Fibroblast of upper back skin (primary cell): ENCODE data around the gene CYB5A.
"Not testable (repeated sequence)": the region's sequence is repeated elsewhere in the genome, so short reads cannot be mapped to it uniquely, and the experiment has no call there.

Experiments
- DNase-seq: peaks from one replicate; pipeline ENCODE4 v3.0.0-alpha.2; 2013

The CYB5A gene, protein sequence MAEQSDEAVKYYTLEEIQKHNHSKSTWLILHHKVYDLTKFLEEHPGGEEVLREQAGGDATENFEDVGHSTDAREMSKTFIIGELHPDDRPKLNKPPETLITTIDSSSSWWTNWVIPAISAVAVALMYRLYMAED

DNA sequence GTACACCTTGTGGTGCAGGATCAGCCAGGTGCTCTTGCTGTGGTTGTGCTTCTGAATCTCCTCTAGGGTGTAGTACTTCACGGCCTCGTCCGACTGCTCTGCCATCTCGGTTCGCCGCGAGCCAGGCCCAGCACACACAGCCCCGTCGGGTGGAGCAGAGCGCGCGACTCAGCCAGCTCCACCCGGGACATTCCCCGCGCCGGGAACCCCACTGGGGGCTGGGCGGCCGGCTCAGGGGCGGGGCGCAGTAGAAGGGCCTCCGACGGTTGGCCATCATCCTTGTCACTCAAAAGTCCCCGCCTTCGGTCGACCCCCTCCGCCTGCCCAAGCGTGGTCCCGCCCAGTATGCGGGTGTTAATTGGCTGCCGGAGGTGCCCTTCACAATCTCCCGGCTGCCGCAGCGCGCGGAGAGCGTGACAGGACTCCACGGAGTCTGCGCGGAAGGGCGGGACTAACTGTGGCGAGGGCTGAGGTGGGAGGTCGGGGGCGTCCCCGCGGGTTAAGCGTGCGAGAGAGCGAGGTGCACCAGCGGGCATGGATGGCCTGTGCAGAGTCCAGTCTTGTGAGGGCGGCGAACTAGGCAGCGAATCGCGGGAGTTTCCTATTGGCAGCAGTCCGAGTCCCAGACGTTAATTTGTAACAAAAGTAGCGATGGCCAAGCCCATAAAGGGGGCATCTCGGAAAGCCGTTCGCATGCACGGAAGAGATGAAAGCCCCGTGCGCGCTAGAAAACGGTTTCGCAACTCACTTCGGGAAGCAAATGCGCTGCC, at the start of gene CYB5A:
Gene CYB5A, minus strand, starts transcription at position 193 of the 770 bp plus-strand sequence. Its CDS starts 88 bp downstream, at position 105.
- DNase-seq, result peak; percentile 96

DNA sequence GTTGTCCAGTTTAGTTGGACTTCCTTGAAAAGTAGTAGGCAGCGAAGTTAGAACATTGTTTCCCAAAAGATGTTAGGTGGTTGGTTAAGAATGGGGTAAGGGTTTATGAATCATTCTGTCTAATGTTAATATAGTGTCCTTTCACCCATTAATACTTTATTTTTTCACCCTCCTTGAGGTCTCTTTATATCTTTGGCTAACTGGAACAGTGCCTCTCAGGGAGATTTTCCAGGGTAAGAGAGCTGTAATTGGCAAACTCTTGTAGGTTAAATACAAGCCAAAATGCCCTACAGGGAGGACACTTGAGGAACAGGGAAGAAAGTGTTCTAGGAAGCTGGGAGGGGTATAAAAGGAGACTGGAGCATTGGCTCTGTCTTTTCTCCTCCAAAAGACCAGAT, 46.1 kb upstream of the CYB5A start:
- DNase-seq, result no peak

GRCh38 chr18:74337155-74337911, 45.6 kb upstream of the CYB5A start:
- DNase-seq, result no peak

GRCh38 chr18:74336656-74337055, 44.9 kb upstream of the CYB5A start:
- DNase-seq, result no peak

DNA sequence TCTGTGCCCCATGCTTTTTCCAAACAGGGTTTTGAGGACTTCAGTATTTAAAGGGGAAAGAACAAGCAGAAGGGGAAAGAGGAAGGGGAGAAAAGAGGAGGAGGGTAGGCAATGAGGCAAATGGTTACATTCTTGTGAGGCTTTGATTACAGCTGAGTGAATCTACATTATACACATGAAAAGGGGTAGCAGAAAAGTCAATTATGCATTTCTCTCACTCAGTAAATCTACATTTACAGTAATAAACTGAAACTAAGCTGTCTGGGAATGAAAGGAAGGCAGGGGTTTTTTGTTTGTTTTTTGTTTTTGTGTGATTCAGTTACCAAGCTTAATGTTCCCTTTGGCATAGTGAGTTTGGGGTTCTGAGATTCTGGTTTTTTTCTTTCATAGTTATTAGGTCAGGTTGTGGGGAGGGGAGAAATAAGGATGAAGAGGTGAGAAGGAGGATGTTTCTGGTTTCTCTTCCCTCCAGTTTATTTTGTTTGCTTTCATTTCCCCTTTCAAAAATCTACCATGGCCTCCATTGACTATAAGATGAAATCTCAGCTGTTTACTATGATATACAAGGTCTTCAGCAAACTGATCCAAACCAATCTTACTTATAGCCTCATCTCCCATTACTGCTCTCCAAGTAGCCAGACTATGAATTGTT, 42.6 kb upstream of the CYB5A start:
- DNase-seq, result no peak

- no peak for DNase-seq
Observed at GRCh38 chr18:74333091-74333490, 41.3 kb upstream of the CYB5A start.

DNA sequence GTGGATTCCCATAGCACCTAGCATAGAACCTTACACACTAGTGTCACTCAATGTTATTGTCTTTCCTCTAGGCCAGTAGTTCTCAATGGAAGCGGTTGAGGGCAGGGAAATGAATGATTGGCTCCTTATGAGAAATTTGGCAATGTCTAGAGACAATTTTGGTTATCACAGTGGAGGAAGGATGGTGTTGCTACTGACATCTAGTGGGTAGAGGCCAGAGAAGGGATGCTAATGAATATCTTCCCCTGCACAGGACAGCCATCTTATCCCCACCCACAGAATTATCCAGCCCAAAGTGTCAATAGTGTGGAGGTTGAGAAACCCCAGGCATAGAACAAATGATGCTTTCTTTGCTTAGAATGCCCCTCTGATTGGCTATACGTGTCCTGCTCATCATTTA, 39.6 kb upstream of the CYB5A start:
- peak; percentile 39 for DNase-seq

DNA sequence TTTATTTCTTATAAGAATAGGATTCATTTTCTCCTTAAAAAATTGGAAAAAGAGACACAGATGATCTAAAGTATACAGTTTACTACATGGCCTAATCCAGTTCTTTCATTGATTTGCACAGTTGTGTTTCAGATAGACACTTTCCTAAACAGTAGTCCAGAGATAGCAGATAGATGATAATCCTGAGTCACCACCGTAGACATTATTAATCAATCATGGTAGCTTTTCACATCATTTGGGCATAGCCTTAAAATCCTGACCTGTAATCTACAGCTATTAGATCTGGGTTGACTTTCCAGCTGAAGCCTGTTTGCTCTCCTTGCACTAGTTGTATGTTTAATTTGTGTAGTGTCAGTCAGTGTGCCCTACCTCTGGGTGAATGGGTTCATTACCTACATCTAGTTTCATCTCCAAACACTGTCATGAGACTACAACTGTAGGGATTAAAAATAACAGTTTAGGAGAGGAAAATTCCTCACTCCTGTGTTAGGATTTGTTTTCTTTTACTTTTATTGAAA, 38.0 kb upstream of the CYB5A start:
- DNase-seq, result no peak

- peak; percentile 83 for DNase-seq
Observed at GRCh38 chr18:74328206-74328605, 36.4 kb upstream of the CYB5A start.

GRCh38 chr18:74326791-74327190, 35.0 kb upstream of the CYB5A start:
- DNase-seq, result not testable (repeated sequence)

DNA sequence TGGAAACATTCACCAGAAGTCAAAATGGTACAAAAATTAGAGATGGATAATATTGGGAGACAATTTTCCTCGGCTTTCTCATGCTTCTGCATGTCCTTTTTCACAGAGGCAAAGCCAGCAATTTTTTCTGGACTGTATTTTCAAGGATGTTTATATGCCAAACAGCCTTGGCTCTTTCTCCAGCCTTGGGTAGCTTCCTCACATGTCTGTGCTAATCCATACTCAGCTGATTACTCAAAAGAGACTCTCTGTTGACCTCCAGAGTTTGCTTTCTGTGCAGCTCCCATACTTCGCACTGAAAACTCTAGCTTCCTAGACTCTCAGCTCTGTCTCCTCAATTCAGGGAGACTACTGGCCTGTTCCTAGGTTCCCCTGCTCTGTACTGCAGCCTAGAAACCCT, 34.5 kb upstream of the CYB5A start:
- DNase-seq, result no peak

DNA sequence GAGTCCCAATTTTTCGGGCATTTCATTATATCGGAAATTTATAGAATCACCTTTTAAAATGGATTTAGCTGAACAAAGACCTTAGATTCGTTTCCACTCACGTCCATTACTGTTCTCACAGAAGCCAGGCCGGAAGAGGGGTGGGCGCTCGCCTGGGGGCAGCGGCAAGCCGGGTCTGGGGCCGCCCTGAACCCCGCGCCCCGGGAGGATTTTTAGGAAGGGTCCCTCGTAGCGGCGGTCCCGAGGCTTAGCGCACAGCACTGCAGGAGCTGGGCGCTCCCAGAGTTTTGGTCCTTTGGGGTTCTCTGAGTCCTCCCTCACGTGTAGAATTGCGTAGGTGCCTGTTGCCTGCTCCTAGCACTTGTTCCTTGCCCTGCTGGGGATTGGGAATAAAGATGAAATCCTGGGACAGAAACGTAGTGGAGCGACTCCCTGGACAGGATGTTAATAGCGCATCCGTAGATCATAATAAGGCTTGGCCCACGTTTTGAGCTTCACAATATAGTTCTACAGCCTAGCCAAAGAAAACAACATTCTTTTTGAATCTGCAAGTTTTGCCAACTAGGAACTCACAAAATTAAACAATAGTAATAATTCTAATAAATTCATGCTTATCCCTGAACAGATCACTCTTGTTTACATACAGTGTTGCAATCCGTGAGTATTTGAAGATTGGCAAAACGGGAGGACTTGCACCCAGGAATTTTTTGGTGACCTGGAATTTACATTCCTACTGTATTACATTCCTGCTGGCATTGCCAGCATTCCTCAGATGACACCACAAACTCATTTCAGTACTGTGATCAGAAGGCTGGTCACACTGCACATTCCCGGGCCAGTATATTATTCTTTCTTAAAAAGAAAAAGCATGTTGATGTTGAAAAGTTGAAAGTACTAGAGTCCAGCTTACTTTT, 24.8 kb upstream of the CYB5A start:
- DNase-seq, result peak; percentile 83

GRCh38 chr18:74315464-74316256, 23.9 kb upstream of the CYB5A start, which contains the start of gene C18orf63:
TSS of gene C18orf63 (plus strand) at chr18:74315839. CDS start at chr18:74317866, 2,027 bp downstream.
- DNase-seq, result no peak

DNA sequence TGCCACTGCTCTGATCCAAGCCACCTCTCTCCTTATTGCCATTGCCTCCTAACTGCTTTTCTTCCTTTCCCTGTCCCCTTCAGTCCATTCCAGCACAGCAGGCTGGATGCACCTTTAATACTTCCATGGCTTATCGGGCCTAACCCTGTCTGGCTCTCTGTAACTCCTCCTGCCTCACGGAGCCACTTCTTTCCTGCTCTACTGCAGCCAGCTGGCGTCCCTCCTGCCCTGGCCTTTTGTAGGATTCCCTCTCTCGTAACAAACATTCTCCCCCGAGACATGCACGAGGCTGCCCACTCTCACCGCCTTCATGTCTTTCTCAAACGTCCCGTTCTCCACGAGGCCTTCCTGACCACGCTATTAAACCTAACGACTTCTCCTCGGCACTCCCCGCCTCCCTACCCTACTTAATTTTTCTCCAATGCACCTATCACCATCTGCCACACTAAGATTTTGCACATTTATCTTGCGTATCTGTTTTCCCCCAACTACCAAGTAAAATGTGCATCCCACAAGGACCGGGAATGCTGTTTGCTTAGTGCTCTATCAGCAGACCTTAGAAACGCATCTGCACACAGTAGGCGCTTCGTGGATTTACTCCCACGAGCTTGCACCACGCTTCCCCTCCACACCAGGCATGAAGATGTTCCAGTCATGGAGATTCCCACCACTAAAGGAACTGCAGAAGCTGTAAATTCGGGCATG, 23.1 kb upstream of the CYB5A start:
- DNase-seq, result no peak

GRCh38 chr18:74311000-74311399, 19.2 kb upstream of the CYB5A start:
- no peak for DNase-seq

- DNase-seq, result peak; percentile 42
Observed at GRCh38 chr18:74310411-74310810, 18.6 kb upstream of the CYB5A start.

GRCh38 chr18:74303936-74304335, 12.2 kb upstream of the CYB5A start:
- DNase-seq, result peak; percentile 11

GRCh38 chr18:74303306-74303705, 11.5 kb upstream of the CYB5A start:
- DNase-seq, result no peak

- DNase-seq, result peak; percentile 44
Observed at GRCh38 chr18:74299746-74300145, 8.0 kb upstream of the CYB5A start.

DNA sequence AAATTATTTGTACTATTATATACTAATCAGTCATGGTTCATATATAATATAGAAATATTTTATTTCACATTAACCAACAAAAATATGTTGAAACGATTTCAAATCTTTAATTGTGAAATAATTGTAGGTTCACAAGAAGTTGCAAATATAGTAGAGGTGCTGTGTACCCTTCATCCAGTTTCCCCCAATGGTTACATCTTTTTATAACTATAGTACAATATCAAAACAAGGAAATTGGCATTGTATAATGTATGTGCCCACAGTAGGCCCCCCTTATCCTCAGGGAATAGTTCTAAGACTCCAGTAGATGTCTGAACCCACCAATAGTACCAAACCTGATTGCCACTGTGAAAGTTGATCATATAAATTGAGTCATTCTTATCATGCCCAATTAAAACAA, 7.4 kb upstream of the CYB5A start:
- DNase-seq, result no peak
